Rectal smooth muscle tissue (tissue), 1 donor: ENCODE data around the gene KRTAP5-9.
"Not testable (repeated sequence)": the region's sequence is repeated elsewhere in the genome, so short reads cannot be mapped to it uniquely, and the experiment has no call there.

Experiments used
- H3K27ac ChIP-seq: one replicate; pipeline ENCODE4 v1.7.0; 2013; ENCODE audit warnings: low read depth, low read length, inconsistent platforms
- H3K27me3 ChIP-seq: one replicate; pipeline ENCODE4 v1.7.0; 2013; ENCODE audit warnings: low read length; ENCODE audit not compliant: control insufficient read depth, insufficient read depth
- H3K36me3 ChIP-seq: one replicate; pipeline ENCODE4 v1.7.0; 2013; ENCODE audit warnings: low read length; ENCODE audit not compliant: control insufficient read depth, insufficient read depth
- H3K4me1 ChIP-seq: one replicate; pipeline ENCODE4 v1.7.0; 2013; ENCODE audit warnings: low read length; ENCODE audit not compliant: control insufficient read depth, insufficient read depth
- H3K4me3 ChIP-seq: one replicate; pipeline ENCODE4 v1.7.0; 2013; ENCODE audit warnings: low read length
- H3K9ac ChIP-seq: one replicate; pipeline ENCODE4 v1.7.0; 2013; ENCODE audit warnings: low read length

KRTAP5-9 gene

DNA sequence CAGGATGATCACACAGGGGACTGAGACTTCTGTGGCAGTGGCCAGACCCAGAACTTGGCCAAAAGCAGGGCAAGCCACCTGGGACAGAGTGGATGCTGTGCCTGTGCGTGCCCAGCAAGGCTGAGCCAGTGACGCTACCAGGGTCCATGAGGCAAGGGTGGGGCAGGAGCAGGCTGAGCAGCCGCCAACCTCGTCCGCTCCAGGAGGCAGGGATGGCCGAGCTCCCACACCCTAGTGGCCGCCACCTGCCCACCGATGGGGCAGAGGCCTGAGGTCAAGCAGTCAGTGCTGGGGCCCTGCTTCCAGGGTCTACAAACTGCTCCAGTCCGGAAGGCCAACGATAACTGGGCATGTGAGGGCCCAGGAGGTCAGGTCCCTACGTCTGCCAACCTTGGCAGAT is 7.3 kb downstream of the KRTAP5-9 start:
- Histone ChIP-seq H3K36me3 (no peaks in the 10 kb centered on the region), H3K4me3 (no peak overlapping the region), H3K27me3 (peaks cover 4% of the 10 kb centered on the region), H3K27ac (no peak overlapping the region), H3K9ac (no peak overlapping the region), H3K4me1 (no peaks in the 10 kb centered on the region)

- H3K4me3 ChIP-seq: no peak overlapping the region
- H3K27me3 ChIP-seq: peaks cover 4% of the 10 kb centered on the region
- no peaks in the 10 kb centered on the region for H3K4me1 ChIP-seq
- no peak overlapping the region for H3K9ac ChIP-seq
- H3K27ac ChIP-seq: no peak overlapping the region
- H3K36me3 ChIP-seq: no peaks in the 10 kb centered on the region
These were observed 7.8 kb downstream of the KRTAP5-9 start for GRCh38 chr11:71556018-71556417.

DNA sequence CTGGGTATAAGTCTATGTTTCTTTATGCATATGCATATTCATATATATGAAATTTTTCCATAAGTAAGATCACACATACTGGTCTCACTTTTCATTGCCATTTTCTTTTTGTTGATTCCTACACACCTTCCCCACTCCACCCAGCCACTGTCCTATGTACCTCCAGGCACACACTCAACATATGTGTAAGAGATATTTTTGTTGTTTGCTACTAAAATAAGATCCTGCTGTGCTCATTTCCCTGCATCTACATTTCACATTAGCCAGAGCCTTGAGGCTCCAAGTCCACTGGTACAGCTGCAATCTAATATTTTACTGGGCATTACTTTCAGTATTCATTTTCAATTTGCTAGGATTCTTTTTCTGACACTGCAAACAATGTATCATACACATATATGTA is 9.0 kb downstream of the KRTAP5-9 start:
- Histone ChIP-seq H3K36me3 (no peaks in the 10 kb centered on the region), H3K4me3 (no peak overlapping the region), H3K4me1 (no peaks in the 10 kb centered on the region), H3K27ac (no peak overlapping the region), H3K9ac (no peak overlapping the region), H3K27me3 (peaks cover 4% of the 10 kb centered on the region)

GRCh38 chr11:71558996-71559395 is 10.8 kb downstream of the KRTAP5-9 start:
- Histone ChIP-seq H3K9ac (no peak overlapping the region), H3K27ac (no peak overlapping the region), H3K4me1 (no peaks in the 10 kb centered on the region), H3K4me3 (no peak overlapping the region), H3K27me3 (peaks cover 4% of the 10 kb centered on the region), H3K36me3 (no peaks in the 10 kb centered on the region)

- Histone ChIP-seq H3K4me3 (no peak overlapping the region), H3K36me3 (no peaks in the 10 kb centered on the region), H3K9ac (no peak overlapping the region), H3K27me3 (no peaks in the 10 kb centered on the region), H3K27ac (no peak overlapping the region), H3K4me1 (no peaks in the 10 kb centered on the region)
These were observed 13.9 kb downstream of the KRTAP5-9 start for GRCh38 chr11:71562120-71562519.

DNA sequence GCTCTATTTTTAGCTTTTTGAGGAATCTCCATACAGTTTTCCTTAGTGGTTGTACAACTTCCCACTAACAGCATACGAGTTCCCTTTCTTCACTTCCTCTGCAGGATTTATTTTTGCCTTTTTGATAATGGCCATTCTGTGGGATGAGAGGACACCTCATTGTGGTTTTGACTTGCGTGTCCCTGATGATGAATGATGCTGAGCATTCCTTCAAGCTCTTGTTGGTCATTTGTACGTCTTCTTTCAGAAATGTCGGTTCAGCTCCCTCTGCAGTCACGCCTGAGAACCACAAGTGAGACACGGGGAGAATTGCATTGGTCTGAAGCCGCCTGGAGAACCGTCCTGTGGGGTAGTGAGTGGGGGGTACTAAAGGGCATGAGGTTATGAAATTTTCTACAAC is 15.2 kb downstream of the KRTAP5-9 start:
- no peak overlapping the region for H3K9ac ChIP-seq
- no peaks in the 10 kb centered on the region for H3K36me3 ChIP-seq
- no peaks in the 10 kb centered on the region for H3K27me3 ChIP-seq
- H3K4me3 ChIP-seq: no peak overlapping the region
- H3K27ac ChIP-seq: no peak overlapping the region
- no peaks in the 10 kb centered on the region for H3K4me1 ChIP-seq

GRCh38 chr11:71564430-71564829 is 16.2 kb downstream of the KRTAP5-9 start:
- H3K36me3 ChIP-seq: no peaks in the 10 kb centered on the region
- no peaks in the 10 kb centered on the region for H3K27me3 ChIP-seq
- H3K27ac ChIP-seq: no peak overlapping the region
- no peak overlapping the region for H3K9ac ChIP-seq
- H3K4me3 ChIP-seq: no peak overlapping the region
- H3K4me1 ChIP-seq: no peaks in the 10 kb centered on the region

DNA sequence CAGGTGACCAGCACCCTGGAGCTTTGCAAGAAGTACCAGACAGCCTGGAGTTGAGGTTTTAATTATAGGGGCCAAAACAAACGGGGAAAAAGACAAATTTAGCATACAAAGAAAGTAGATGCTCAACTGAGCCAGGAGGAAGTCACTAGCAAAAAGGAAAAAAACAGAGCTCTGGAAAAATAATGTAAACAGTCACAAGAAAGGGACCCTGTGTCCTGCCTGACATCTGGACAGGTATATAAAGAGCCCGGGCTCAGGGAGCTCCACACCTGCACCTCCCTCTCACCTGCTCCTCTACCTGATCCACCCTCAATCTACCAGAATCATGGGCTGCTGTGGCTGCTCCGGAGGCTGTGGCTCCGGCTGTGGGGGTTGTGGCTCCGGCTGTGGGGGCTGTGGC is 17.0 kb downstream of the KRTAP5-9 start, which contains the start of gene KRTAP5-10:
TSS of gene KRTAP5-10 (plus strand) at position 301 of the 400 bp plus-strand sequence. CDS start at position 326, 25 bp downstream.
- Histone ChIP-seq H3K27me3 (no peaks in the 10 kb centered on the region), H3K36me3 (no peaks in the 10 kb centered on the region), H3K27ac (no peak within 1 kb of the TSS), H3K4me1 (no peaks in the 10 kb centered on the region), H3K9ac (no peak within 1 kb of the TSS), H3K4me3 (no peak within 1 kb of the TSS)

- H3K4me1 ChIP-seq: no peaks in the 10 kb centered on the region
- no peak overlapping the region for H3K27ac ChIP-seq
- no peak overlapping the region for H3K9ac ChIP-seq
- no peaks in the 10 kb centered on the region for H3K36me3 ChIP-seq
- H3K4me3 ChIP-seq: no peak overlapping the region
- no peaks in the 10 kb centered on the region for H3K27me3 ChIP-seq
These were observed 17.9 kb downstream of the KRTAP5-9 start for GRCh38 chr11:71566081-71566620.

- not testable (repeated sequence) for H3K27ac ChIP-seq, H3K36me3 ChIP-seq, H3K4me1 ChIP-seq, H3K9ac ChIP-seq, H3K27me3 ChIP-seq, H3K4me3 ChIP-seq
These were observed 18.7 kb downstream of the KRTAP5-9 start for GRCh38 chr11:71566626-71567599.

DNA sequence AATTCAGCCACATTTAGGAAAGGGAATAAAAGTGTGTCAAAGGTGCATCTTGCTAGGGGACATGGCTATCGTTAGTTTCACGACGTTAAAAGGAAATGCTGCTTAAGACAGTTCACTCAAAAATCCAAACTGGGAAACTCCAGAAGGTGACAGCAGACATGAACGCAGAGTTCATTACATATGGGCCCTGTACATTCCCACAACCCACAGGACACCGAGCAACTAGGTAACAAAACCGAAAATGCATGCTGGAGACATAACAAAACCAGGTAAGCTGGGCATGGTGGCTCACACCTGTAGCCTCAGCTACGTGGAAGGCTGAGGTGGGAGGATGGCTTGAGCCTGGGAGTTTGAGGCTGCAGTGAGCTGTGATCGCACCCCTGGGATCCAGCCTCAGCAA is 19.4 kb downstream of the KRTAP5-9 start:
- H3K36me3 ChIP-seq, H3K4me3 ChIP-seq, H3K9ac ChIP-seq, H3K27me3 ChIP-seq, H3K27ac ChIP-seq, H3K4me1 ChIP-seq: not testable (repeated sequence)

- H3K4me3 ChIP-seq: no peak overlapping the region
- no peaks in the 10 kb centered on the region for H3K4me1 ChIP-seq
- H3K27me3 ChIP-seq: no peaks in the 10 kb centered on the region
- no peaks in the 10 kb centered on the region for H3K36me3 ChIP-seq
- no peak overlapping the region for H3K27ac ChIP-seq
- H3K9ac ChIP-seq: no peak overlapping the region
These were observed 20.6 kb downstream of the KRTAP5-9 start for GRCh38 chr11:71568704-71569349.
